HG02943 (cell line): Measurements from ENCODE around the gene PSMA7.
A peak's percentile ranks its signal among the peaks of the same experiment; 100 is the strongest.
"Not testable (repeated sequence)": the region's sequence is repeated elsewhere in the genome, so short reads cannot be mapped to it uniquely, and the experiment has no call there.

Source experiments
- ATAC-seq: cut with Tn5 transposase; IDR thresholded peaks from one replicate; pipeline ENCODE4 v1.9.1; 2021; ENCODE audit warnings: mild to moderate bottlenecking, low read depth, moderate library complexity; ENCODE audit not compliant: unreplicated experiment

PSMA7 gene

DNA sequence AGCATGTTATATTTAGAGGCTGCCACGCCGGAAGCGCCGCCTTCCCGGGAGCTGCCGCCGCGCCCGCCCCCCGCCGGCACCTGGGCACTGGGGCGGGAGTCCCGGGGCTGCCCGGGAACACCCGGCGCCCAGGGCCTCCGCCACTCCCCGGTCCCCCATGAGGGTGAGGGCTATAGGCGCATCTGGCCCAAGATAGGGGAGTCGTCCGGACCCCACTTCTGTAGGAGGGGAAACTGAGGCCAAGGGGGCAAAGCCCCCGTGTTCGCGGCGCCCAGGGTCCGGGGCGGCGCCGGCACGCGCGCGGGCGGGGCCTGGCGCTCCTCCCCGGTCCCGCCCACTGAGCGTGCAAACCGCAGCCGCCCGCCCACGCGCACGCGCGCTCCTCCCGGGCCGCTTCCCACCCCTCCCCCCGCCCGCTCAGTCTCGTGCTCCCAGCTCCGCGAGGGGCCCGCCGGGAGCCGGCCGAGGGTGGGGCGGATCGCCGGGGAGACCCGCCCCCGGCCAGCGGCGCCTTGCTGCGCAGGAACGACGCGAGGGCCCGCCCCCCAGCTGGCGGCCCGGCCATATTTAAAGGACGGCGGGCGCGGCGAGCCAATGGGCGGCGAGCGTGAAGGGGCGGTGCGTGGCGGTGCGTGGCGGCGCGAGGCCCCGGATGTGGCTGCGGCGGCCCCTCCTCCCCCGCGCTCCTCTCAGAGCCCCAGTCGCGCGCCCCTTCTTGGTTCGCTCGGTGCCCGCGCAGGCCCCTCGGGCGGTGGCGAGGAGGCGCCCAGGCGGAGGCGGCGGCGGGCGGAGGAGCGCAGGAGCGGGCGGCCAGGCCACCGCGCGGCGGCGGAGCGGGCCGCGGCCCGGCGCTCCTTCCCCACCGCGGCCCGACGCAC, 21.2 kb downstream of the PSMA7 start, which contains the start of gene LSM14B:
TSS of gene LSM14B (plus strand) at position 700 of the 878 bp plus-strand sequence. CDS start 192 bp downstream, outside the sequence.
- peak; percentile 72 for ATAC-seq

DNA sequence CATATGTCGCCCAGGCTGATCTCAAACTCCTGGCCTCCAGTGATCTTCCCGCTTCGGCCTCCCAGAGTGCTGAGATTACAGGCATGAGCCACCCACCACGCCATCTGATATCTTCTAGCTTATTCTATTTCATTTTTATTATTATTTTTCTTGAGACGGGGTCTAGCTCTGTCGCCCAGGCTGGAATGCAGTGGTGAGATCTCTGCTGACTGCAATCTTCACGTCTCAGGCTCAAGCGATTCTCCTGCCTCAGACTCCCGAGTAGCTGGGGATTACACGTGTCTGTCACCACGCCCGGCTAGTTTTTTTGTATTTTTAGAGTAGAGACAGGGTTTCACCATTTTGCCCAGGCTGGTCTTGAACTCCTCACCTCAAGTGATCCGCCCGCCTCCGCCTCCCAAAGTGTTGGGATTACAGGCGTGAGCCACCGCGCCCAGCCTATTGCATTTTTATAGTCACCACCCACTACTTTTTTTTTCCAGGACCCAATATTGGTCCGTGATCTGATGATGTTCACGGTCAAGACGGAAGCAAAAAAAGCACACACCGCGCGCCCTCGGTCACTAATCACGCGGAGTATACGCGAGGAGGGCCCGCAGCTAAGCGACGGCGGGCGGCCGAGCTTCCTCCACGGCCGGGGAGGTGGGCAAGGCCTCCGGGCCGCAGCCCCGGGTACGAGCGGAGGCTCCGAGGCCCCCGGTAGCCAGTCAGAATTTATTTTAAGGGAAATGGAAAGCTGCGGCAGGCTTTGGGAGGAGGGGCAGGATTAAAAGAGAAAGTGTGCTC, 22.0 kb downstream of the PSMA7 start:
- peak; percentile 9 for ATAC-seq

DNA sequence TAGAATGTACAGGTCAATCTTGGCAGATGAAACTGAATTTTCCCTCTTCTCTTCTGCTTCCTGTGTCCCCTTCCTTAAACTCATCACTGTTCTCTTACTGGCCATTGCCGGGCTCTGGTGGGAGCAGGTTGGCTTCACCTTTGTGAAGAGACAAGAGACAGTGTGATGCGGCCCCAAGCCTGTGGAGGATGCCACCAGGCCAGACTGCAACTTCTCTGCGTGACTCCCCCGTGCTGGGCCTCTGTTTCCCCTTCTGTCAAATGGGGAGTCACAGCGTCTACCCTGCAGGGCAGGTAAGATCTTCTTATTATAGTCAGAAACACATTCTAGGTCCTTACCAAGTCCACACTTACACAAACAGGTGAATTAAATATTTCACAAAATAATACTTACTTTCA, 22.8 kb downstream of the PSMA7 start:
- ATAC-seq = no peak

DNA sequence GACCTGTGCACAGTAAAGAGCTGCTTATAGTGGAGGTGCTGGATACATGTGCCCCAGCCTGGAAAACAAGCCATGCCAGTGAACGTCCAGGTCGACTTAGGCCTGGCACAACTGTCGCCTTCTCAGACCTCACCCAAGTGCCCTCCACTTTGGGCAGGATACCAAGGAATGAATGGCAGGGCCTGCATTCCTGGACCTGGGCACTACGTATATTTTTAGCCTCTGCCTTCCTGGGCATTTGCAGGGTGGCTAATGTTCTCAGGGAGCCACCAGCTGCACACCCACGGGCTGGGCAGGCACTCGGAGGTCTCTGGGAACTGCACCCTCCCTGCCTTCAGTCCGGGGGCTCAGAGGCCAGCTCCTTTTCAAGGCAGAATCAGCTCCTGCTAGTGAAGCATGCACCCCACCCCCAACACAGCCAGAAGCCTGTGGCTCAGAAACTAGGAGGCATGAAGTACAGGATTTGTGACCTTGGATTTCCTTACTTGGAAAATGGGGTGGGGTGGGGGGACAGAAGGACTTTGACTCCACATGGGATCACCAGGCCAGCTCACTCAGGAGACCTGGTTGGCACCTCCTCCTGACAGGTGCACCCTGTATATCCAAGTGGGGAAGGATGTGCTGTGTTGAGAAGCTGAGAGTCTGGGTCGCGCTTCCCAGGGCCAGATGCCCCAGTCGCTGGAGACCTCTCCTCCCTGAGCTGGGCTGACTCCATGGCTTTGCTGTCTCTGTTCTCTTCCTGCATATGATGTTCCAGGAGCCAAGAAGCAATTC, 23.4 kb downstream of the PSMA7 start:
- ATAC-seq = no peak

DNA sequence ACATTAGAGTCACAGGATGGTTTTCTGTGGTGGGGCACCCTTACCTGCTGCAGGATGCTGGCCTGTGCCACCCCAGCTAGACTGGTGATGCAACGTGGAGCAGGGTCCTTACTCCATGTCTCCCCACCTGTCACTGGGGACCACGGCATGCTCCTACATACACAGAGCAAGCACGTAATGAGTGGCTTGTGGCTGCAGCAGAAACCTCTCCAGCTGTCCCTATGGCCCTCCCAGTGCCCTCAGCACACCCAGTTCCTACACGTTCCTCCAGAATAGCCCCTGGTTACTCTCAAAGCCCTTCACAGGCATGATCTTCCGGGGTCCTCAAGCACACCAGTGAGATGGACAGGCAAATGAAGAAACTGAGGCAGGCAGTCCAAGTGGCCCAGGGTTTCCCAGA, 24.1 kb downstream of the PSMA7 start:
- no peak for ATAC-seq

DNA sequence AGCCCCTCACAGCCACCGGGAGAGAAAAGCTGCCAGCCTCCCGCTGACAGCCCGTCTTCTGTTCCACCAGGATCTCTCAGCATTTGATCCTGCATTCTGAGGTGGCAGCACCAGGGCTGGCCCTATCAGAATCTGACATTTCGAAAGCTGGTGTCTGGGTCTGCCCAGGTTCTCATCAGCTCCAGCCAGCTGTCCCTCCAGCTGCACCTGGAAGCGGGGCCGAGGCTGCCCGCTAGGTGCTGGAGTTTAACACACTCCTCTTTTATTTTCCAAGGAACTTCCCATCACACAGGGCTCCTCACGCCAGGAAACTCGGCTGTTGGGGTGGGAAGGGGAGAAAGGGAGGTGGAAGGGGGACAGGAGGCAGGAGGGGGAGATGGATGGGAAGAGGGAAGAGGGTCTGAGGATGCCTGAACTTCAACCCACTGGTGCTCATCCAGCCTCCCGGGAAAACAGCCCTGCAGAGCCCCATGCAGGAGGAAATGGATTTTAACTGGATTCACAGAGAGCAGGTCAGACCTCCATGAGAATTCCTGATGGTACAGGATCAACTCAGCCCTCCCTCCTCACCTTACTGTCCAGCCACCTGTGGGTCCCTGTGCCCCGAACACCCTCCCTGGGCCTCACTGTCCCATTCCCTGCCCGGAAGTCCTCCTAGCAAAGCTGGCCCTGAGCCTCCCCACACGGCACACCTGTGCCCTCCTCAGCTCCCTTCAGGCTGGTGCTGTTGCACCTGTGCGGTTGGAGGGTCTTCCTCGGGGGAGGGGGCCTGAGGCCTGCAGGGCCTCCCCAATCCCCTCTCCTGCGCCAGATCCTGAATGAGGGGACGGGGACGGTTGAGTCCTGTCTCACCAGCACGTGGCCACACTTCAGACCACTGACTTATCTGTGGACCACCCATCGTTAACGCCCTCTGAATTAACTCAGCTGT, 24.8 kb downstream of the PSMA7 start:
- ATAC-seq = no peak

GRCh38 chr20:62117658-62118057, 25.5 kb downstream of the PSMA7 start:
- no peak for ATAC-seq

- no peak for ATAC-seq
Observed at GRCh38 chr20:62117362-62117646, 25.9 kb downstream of the PSMA7 start.

DNA sequence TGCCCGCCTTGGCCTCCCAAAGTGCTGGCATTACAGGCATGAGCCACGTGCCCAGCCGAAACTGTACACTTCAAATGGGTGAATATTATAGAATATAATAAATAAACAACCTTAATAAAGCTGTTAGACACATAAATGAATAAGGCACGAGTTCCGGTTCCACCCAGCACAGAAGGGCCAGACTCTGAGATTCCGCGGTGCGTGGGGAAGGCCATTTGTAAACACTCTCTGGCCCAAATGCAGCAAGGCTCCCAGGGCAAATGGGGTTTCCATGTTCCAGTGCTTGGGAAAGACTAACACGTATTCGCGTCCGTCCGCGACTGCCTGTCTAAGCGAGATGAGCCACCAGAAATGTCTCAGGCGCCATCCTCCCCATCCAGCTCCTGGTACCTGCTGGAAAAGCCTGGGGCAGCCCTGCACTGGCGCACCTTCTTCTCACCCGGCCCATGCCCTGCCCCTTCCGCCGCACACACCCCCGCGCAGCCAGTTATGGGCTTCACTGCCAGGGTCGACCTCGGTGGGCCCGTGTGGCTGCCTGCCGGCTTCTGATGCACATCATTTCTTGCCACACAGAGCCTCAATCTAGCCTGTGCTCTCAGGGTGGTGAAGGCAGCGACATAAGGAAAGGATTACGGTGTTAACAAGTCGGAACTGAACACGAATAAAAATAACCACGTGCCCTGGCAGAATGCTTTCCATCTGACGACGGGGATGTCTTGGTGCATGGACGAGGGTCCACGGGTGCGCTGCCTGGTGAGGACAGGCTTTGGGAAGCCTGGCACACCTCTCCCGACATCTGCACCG, 26.4 kb downstream of the PSMA7 start:
- no peak for ATAC-seq

DNA sequence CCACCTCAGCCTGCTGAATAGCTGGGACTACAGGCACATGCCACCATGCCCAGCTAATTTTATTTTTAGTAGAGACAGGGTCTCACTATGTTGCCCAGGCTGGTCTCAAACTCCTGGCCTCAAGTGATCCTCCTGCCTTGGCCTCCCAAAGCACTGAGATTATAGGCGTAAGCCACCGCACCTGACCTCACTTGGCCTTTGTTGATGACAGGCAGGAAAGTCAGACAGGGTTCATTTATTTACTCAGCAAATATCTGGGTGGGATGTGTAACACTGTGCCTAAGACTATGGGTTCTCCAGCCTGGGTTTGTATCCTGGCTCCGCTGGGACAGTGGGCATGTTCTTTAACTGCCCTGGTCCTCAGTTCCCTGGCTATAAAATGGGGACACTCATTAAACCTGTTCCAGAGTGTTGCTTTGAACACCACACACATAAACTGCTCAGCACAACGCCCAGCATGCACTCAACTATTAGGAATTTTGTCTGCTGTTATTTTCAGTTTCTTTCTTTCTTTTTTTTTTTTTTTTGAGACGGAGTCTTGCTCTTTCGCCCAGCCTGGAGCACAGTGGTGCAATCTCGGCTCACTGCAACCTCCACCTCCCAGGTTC, 27.3 kb downstream of the PSMA7 start:
- ATAC-seq = not testable (repeated sequence)

DNA sequence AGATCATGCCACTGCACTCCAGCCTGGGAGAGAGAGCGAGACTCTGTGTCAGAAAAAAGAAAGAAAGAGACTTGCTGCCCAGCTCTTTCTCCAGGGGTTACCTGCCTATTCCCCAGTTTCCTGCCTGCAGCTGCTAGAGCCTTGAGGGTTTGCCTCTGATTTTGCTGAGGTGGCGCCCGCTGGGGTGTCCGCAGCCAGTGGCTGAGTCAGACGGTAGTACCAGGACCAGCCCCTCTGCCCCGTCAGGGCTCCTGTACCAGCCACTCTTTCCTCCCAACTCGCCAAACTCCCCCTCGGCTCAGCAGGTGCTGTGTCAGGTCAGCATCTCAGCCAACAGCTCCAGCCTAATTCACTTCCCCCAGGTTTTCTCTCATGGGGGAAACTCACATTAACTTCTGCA, 28.3 kb downstream of the PSMA7 start:
- ATAC-seq = no peak

GRCh38 chr20:62112368-62112767, 30.8 kb downstream of the PSMA7 start:
- ATAC-seq = no peak

DNA sequence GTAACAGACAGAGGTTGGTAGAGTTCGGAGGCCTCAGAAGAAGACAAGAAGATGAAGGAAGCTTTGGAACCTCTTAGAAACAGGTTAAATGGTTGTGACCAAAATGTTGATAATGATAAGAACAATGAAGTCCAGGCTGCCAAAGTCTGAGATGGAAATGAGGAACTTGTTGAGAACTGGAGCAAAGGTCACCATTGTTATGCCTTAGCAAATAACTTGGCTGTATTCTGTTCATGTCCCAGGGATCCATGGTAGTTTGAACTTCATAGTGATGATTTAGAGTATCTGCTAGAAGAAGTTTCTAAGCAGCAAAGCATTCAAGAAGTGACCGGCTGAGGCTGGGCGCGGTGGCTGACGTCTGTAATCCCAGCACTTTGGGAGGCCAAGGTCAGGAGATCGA, 32.0 kb downstream of the PSMA7 start:
- no peak for ATAC-seq

DNA sequence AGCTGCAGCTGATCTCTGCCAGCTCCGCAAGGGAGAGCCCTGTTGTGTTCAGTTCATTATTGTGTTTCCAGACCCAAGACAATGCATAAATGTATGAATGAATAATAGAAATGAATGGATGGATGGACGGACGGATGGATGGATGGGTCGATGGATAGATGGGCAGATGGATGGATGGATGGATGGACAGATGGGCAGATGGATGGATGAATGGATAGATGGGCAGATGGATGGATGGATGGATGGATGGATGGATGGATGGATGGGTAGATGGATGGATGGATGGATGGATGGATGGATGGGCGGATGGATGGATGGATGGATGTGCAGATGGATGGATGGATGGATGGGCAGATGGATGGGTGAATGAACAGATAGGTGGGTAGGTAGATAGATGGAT, 37.6 kb downstream of the PSMA7 start:
- ATAC-seq = no peak

GRCh38 chr20:62104791-62105345, 38.3 kb downstream of the PSMA7 start:
- ATAC-seq = no peak

GRCh38 chr20:62104234-62104789, 38.9 kb downstream of the PSMA7 start:
- ATAC-seq = no peak

DNA sequence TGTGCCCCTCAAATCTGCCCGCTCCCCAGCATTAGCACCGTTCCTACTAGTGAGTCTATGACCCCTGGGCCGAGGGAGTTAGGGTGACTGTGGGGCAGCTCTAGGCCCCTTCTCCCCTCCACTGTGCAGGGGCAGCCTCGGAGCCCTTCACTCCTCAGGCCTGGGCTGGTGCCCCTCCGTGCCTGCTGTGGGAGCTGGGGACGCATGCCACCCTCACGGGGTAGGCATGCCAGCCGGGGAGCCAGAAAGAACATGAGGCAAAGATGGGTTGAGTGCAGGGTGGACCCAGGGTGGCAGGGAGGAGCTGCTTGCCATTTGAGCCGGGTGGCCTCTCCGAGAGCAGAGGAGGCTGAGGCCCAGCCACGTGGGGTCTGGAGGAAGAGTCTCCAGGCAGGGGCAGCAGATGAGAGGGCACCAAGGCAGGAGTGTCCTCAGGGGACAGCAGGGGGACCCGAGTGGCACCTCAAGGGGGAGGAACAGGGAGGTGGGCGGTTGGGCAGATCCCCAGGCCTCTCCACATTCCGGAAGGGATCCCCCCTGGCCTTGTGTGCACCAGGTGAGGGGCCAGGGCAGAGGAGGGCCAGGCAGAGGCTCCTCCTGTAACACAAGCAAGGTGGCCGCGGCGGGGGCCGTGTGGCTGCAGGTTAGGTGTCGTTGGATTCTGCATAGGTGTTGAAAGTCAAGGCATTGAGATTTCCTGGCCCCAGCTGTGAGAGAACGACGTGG, 39.5 kb downstream of the PSMA7 start:
- ATAC-seq = no peak

DNA sequence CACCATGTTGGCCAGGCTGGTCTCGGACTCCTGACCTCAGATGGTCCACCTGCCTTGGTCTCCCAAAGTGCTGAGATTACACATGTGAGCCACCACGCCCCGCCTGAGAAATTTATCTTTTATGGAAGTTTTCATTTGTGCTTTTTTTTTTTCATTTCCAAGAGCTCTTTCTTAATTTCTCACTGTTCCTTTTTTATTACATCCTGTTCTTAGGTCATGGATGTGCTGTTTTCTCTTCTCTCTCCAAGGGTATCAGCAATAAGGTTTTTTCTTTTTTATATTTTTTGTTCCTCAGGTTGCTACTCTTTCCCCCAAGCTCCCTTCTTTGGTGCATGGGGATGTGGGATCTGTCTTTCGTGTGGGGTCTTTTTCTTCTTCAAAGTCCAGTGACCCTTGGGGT, 42.1 kb downstream of the PSMA7 start:
- no peak for ATAC-seq
